ENCODE measurements around the gene XRCC5.

The XRCC5 gene

DNA sequence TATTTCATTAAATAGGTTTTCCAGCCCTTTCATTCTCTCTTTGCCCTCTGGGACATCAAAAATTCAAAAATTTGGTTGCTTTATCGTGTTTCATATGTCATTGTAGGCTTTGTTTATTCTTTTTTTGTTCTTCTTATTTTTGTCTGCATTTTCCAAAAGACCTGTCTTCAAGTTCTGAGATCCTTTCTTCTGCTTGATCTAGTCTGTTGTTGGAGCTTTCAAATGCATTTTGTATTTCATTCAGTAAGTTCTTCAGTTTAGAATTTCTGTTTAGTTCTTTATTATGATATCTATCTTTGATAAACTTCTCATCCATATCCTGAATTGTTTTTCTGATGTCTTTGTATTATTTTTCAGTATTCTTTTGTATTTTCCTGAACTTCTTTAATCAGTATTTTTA is 123.6 kb downstream of the XRCC5 start:
- no peak for TF ChIP-seq ZFX (IDR thresholded peaks at IDR 0.05; ENCODE audit: borderline replicate concordance)
- no peak overlapping the region for H3K27ac ChIP-seq

DNA sequence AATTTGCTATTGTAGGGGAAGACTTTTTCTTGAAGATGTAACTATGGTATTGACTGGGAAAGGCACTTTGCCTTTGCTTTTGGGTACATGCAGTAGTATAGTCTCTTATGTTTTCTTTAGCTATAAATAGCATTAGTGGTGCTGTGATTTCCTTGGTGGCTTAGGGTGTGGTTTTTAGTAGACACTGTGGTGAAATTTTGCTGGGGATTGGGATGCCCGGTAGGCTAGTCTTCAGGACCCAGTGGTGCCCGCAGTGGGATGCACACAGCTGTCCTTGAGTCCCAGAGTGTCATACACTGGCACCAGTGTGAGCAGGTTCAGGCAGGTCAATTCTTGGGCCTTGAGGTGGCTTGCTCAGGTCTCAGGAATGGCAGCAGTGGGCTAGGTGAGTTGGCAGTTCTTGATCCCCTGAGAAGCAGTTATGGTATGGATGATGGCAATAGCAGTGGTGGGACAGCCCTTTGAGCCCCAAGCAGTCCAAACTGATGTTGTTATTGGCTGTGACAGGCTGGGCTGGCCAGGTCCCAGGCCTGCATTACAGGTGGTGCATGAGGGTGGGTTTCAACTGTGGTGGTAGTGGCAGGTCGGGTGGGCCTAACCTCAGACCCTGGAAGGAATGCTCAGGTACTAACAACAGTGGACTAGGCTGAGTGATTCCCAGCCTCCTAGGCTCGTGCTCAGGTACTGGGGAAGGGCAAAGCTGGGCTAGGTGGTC is 124.3 kb downstream of the XRCC5 start:
- no peak overlapping the region for H3K27ac ChIP-seq
- TF ChIP-seq ZFX (IDR thresholded peaks at IDR 0.05; ENCODE audit: borderline replicate concordance): no peak
- TF ChIP-seq, protein P1, sequence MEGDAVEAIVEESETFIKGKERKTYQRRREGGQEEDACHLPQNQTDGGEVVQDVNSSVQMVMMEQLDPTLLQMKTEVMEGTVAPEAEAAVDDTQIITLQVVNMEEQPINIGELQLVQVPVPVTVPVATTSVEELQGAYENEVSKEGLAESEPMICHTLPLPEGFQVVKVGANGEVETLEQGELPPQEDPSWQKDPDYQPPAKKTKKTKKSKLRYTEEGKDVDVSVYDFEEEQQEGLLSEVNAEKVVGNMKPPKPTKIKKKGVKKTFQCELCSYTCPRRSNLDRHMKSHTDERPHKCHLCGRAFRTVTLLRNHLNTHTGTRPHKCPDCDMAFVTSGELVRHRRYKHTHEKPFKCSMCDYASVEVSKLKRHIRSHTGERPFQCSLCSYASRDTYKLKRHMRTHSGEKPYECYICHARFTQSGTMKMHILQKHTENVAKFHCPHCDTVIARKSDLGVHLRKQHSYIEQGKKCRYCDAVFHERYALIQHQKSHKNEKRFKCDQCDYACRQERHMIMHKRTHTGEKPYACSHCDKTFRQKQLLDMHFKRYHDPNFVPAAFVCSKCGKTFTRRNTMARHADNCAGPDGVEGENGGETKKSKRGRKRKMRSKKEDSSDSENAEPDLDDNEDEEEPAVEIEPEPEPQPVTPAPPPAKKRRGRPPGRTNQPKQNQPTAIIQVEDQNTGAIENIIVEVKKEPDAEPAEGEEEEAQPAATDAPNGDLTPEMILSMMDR (IDR thresholded peaks at IDR 0.05): no peak

DNA sequence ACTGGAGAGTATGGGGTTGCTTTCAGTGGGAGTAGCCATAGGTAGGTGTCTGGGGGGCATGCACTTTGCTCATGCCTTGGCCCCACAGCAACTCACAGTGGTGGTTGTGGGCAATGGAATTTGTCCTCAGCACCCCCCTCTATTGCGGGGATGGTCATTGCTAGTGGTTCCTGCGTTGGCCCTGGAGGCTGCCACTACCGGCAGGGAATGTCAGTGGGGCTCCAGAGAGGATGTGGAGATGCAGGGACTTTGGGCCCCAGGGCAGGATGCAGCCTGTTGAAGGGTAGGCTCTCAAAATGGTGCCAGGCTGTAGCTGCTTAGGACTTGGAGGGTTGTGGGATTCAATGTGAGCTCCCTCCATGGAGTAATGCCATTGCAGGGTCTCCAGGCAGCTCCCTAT is 125.0 kb downstream of the XRCC5 start:
- TF ChIP-seq, protein P1 (IDR thresholded peaks at IDR 0.05): no peak
- TF ChIP-seq ZFX (IDR thresholded peaks at IDR 0.05; ENCODE audit: borderline replicate concordance): no peak
- no peak overlapping the region for H3K27ac ChIP-seq

DNA sequence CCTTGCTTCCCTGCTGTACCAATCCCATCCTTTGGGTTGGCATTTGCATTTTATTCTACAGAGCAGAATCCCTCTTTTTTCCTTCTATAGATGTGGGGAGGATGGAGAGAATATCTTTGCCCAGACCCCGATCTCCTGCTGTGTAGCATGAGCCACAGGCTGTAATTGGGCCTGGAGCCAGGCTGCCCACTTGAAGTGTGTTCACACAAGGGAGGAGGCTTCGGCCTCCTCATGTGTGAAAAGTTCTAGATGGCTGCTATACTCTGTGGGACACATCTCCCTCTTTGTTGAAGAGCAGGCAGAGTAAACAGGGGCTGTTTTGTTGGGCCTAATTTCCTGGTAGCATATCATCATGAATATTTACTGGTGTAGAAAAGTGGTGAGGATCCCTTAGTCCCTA is 126.3 kb downstream of the XRCC5 start:
- TF ChIP-seq ZFX (IDR thresholded peaks at IDR 0.05; ENCODE audit: borderline replicate concordance): no peak
- TF ChIP-seq, protein P1 (IDR thresholded peaks at IDR 0.05): no peak
- H3K27ac ChIP-seq: no peak overlapping the region

DNA sequence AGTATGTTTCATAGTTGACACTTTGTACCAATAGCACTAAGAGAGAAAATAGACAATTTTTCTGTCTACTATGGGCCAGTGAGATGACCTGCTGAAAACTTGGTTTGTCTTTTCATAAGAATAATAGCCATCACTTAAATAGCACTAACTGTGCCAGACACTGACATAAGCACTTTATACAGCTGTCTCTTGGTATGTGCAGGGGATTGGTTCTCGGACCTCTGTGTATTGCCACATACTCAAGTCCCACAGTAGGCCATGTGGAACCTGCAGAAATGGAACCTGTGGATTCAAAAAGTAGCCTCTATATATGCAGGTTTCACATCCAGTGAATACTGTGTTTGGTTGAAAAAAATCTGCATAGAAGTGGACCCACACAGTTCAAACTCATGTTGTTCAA is 126.7 kb downstream of the XRCC5 start:
- TF ChIP-seq, protein P1 (IDR thresholded peaks at IDR 0.05): no peak
- TF ChIP-seq ZFX (IDR thresholded peaks at IDR 0.05; ENCODE audit: borderline replicate concordance): no peak
- H3K27ac ChIP-seq: no peak overlapping the region

DNA sequence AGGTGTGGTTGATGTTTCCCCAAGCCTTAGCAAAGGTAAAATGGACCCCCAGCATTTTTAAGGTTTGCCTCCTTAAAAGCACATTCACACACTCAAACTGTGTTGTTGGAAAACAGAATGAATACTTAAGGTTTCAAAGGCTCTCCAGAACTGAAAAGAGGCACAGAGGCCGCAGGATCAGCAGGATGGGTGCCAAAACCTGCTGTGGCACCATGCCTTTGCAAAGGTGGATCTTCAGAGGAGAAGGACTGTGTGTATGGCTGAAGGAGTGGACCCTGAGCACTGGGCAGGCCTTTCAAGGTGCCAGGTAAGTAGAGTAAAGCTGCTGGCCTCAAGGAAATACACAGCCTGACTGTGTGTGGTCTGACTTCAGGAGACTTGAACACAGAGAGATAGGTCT is 127.3 kb downstream of the XRCC5 start:
- no peak overlapping the region for H3K27ac ChIP-seq
- TF ChIP-seq ZFX (IDR thresholded peaks at IDR 0.05; ENCODE audit: borderline replicate concordance): no peak
- TF ChIP-seq, protein P1 (IDR thresholded peaks at IDR 0.05): no peak

DNA sequence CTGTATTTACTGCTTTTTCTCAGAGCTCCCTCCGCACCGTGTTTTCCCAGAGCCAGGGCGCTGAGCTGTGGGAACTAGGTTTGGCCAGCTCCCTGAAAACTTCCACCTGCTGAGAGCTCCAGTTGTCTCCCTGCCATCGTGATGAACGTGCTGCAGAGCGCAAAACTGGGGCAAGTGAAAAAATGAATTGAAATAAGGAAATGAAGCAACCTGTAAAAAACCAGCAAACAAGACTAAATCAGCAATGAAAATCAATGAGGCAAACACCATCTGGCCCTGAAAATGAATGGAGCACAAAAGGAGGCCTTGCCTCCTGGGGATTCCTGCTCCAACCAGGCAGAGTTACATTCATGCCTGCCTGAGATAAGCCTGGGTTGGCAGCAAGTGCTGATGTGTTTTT is 133.2 kb downstream of the XRCC5 start:
- TF ChIP-seq ZFX (IDR thresholded peaks at IDR 0.05; ENCODE audit: borderline replicate concordance): no peak
- TF ChIP-seq, protein P1 (IDR thresholded peaks at IDR 0.05): no peak
- no peak overlapping the region for H3K27ac ChIP-seq

DNA sequence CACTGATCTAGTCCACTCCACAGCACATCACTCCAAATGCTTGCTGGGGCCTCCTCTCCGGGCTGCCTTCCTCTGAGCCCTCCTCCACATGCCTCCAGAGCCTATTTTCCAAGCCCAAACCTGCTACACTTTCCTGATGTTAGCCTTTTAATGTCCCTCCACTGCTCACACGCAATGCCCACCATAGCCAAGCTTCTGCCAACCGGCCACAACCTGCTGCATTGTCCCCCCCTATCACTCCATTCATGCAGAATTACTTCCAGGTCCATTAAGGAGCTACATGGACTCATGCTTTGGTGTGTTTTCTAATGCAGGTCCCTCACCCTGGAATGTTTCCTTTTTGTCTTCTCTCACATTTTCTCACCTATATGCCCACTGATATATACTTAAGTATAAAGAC is 133.9 kb downstream of the XRCC5 start:
- no peak overlapping the region for H3K27ac ChIP-seq
- TF ChIP-seq, protein P1 (IDR thresholded peaks at IDR 0.05): no peak
- TF ChIP-seq ZFX (IDR thresholded peaks at IDR 0.05; ENCODE audit: borderline replicate concordance): no peak
